GM18508 (cell line): Measurements from ENCODE around the gene NCL.
"Not testable (repeated sequence)": the region's sequence is repeated elsewhere in the genome, so short reads cannot be mapped to it uniquely, and the experiment has no call there.

Experiments
- ATAC-seq: cut with Tn5 transposase; IDR thresholded peaks from one replicate; pipeline ENCODE4 v1.9.1; 2021; ENCODE audit warnings: moderate number of reproducible peaks; ENCODE audit not compliant: insufficient read depth, unreplicated experiment

NCL gene

GRCh38 chr2:231410293-231411004 lies 53.8 kb downstream of the NCL start:
- ATAC-seq: no peak

DNA sequence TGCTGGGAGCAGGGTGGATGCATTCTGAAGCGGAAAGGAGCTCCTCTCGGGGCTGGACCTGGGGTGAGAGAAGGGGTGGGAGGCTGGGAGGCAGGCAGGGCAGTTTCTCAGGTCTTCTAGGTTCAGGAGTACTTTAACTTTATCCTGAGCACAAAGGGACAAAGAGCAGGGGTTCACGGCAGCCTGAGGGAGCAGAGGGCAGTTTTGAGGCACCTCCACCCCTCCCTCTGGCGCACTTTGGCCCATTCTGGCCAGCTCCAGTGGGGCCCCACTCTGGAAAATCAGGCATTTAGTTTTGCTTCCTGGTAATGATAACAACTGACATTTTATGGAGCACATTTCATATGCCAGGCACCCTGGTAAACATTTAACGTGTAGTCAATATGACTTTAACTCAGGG lies 54.5 kb downstream of the NCL start:
- ATAC-seq: no peak

GRCh38 chr2:231408304-231408703 lies 56.0 kb downstream of the NCL start:
- ATAC-seq: not testable (repeated sequence)

- ATAC-seq: not testable (repeated sequence)
These were observed 56.6 kb downstream of the NCL start for GRCh38 chr2:231407686-231408085.

GRCh38 chr2:231405601-231406367 lies 58.5 kb downstream of the NCL start:
- ATAC-seq: not testable (repeated sequence)

DNA sequence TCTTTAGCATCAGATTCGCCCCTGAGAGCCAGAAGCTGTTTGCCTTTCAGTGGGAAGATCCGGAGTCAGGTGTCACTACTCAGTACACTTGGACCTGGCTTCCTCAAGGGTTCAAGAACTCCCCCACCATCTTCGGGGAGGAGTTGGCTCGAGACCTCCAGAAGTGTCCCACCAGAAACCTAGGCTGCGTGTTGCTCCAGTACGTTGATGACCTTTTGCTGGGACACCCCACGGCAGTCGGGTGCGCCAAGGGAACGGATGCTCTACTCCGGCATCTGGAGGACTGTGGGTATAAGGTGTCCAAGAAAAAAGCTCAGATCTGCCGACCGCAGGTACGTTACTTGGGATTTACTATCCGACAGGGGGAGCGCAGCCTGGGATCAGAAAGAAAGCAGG lies 60.1 kb downstream of the NCL start:
- not testable (repeated sequence) for ATAC-seq
